GM19099 (cell line): ENCODE data around the gene CUX1.

Experiments
- POLR2A ChIP-seq: IDR thresholded peaks from 3 replicates; pipeline ENCODE4 v1.6.1; 2011; ENCODE audit warnings: low read depth; ENCODE audit not compliant: insufficient read length; ENCODE audit errors: extremely low read depth

Gene CUX1

GRCh38 chr7:101833799-101834198, 16.4 kb downstream of the CUX1 start:
- TF ChIP-seq POLR2A = no peak

GRCh38 chr7:101835136-101835535, 17.7 kb downstream of the CUX1 start:
- TF ChIP-seq POLR2A = no peak

GRCh38 chr7:101838837-101839483, 21.5 kb downstream of the CUX1 start:
- TF ChIP-seq POLR2A = no peak

- no peak for TF ChIP-seq POLR2A
These were observed 23.9 kb downstream of the CUX1 start for GRCh38 chr7:101841328-101841727.

- TF ChIP-seq POLR2A = no peak
These were observed 26.2 kb downstream of the CUX1 start for GRCh38 chr7:101843293-101844271.

DNA sequence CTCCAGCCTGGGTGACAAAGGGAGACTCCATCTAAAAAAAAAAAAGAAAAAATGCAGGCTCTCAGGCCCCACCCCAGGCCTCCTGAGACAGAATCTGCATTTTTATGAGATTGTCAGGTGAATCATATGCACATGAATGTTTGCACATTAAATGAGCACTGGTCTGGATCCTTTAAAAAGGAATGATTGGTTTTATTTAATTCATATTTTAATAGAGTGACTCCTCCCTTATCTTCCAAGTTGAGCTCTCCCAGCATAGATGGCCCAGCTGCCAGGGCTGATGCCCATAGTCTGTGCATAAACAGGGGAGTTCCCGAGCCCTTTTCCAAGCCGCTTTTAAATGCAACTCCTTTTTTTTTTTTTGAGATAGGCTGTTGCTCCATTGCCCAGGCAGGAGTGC, 28.5 kb downstream of the CUX1 start:
- TF ChIP-seq POLR2A = no peak

GRCh38 chr7:101846800-101847538, 29.5 kb downstream of the CUX1 start:
- TF ChIP-seq POLR2A = no peak

DNA sequence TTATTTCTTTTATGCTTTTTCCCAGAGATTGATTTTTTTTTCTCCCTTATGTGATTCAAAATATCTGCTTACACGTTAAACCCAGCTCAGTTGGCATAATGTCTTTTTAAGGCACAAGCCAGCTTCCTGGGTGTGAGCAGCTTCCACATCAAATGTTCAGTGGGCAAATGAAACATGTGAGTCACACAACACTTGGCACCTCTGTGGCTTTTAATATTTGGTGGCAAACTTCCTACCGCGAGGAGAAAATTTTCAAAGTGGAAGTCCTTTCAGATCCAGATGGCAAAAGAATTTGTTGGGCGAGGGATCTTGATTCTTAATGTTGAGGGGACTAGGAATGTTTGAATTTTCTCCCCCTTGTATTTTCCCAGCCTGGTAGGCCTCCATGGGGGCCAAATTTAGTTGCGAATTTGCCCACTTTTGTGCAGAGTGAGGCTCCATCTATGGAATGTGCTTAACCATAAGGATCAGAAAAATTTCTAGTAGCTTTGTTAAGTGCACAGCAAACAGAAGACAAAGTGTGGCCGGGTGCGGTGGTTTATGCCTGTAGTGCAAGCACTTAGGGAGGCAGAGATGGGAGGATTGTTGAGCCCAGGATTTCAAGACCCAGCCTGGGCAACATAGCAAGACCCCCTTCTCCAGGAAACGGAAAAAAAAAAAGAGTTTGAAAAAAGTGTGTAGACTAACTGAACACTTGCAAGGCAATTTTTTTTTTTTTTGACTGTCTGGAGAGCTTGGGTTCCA, 31.0 kb downstream of the CUX1 start:
- TF ChIP-seq POLR2A = no peak

- TF ChIP-seq POLR2A = no peak
These were observed 36.3 kb downstream of the CUX1 start for GRCh38 chr7:101853684-101854083.

DNA sequence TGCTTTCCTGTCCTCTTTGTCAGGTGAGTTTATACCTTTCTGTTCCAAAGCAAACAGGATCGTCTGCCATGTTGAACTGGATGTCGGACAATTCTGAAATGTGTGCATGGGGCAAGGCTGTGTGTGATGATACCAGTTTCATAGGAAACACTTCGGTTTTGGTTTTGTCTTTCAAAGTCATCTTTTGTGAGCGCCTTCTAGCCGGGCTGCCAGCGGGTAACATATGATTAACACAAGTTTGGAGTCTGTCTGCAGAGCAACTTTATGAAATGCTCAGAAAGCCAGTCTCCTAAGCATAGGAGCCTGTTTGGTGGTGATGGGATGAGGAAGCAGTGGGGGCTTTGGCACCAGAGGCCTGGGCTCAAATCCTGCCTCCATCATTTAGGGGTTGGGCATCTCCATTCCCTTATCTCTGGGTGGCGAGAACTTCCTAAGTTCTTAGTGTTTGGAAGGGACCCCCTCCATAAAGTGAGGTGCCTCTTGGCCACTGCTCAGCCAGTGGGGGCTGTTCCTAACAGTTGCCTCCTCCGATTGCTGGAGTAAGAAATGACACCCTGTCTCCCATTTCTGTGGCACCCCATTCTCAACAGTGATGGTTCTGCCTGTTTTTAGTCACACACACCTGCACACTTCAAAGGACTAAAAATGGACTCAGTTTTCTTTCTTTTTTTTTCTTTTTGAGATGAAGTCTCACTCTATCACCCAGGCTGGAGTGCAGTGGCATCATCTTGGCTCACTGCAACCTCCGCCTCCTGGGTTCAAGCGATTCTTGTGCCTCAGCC, 36.8 kb downstream of the CUX1 start:
- no peak for TF ChIP-seq POLR2A

- TF ChIP-seq POLR2A = peak; percentile 25
These were observed 39.3 kb downstream of the CUX1 start for GRCh38 chr7:101856473-101857357.

DNA sequence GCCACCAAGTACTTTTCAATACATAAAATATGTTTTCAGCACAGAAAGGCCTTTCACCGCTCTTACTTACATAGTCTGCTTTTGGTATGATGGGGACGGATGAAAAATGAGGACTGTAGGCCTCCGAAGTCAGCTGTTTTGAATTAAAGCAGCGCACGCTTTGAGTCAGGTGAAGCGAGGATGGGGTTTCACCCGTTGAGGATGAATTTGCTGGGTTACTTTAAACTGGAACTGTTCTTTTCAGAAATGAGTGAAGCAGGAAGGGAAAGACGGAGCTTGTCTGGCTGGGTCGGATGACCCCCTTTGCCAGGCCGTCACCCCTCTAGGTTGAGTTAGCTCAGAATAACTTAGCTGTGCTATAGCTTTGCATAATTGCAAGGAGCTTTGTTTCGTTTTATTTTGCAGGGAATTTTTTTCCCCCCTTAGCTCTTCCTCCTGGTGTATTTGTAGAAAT, 40.0 kb downstream of the CUX1 start:
- no peak for TF ChIP-seq POLR2A
